Peyer's patch (tissue), 4 donors: ENCODE measurements around the gene CNTNAP5.

Experiments
- POLR2A ChIP-seq, 2 donors: fragments of 450-650 bp; IDR thresholded peaks; one replicate each; pipeline ENCODE4 v1.5.1; 2017; ENCODE audit warnings: antibody characterized with exemption in 2 of 2, mild to moderate bottlenecking in 2 of 2, moderate library complexity in 2 of 2
- TF ChIP-seq, protein P1 (sequence below), 6 experiments: fragments of 450-650 bp in 4 of 6; fragments of 200-600 bp in 2 of 6; sonication (generic) in 1 of 6; IDR thresholded peaks; one replicate each; pipeline ENCODE4 v1.5.1; 2017 to 2019; ENCODE audit warnings: antibody characterized with exemption in 6 of 6, mild to moderate bottlenecking in 3 of 6, moderate library complexity in 1 of 6

GRCh38 chr2:124162256-124162655, 137.2 kb downstream of the CNTNAP5 start:
- no peak for TF ChIP-seq POLR2A (IDR thresholded peaks at IDR 0.05)
- TF ChIP-seq, protein P1, sequence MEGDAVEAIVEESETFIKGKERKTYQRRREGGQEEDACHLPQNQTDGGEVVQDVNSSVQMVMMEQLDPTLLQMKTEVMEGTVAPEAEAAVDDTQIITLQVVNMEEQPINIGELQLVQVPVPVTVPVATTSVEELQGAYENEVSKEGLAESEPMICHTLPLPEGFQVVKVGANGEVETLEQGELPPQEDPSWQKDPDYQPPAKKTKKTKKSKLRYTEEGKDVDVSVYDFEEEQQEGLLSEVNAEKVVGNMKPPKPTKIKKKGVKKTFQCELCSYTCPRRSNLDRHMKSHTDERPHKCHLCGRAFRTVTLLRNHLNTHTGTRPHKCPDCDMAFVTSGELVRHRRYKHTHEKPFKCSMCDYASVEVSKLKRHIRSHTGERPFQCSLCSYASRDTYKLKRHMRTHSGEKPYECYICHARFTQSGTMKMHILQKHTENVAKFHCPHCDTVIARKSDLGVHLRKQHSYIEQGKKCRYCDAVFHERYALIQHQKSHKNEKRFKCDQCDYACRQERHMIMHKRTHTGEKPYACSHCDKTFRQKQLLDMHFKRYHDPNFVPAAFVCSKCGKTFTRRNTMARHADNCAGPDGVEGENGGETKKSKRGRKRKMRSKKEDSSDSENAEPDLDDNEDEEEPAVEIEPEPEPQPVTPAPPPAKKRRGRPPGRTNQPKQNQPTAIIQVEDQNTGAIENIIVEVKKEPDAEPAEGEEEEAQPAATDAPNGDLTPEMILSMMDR (IDR thresholded peaks at IDR 0.05), result no peak
